A549 (cell line): Measurements from ENCODE around the gene ZNF710. TPM values are rescaled to one million over a fixed set of nuclear protein-coding genes. Genes with fewer than 3 reads are reported as not detected.
A peak's percentile ranks its signal among the peaks of the same experiment; 100 is the strongest.

ENCODE experiments used
- ATAC-seq, 2 experiments: fragments of 200-7000 bp in 1 of 2; fragments of >200 bp in 1 of 2; cut with Nextera tagmentation in 1 of 2; cut with Tn5 transposase in 1 of 2; 3 replicates each; pipeline versions ENCODE4 v1.8.0 to v1.9.1; 2018 to 2020; ENCODE audit warnings: mild to moderate bottlenecking in 1 of 2, moderate library complexity in 1 of 2
- CTCF ChIA-PET: fragments of 300-600 bp; sonication (Branson Sonifier 250); formaldehyde crosslinking; extraction: SDS; loops from one replicate; lab custom pipeline; 2021; ENCODE audit warnings: antibody characterized with exemption, inconsistent platforms; lab: Yijun Ruan, JAX
- POLR2A ChIA-PET: fragments of 350-600 bp; formaldehyde crosslinking; extraction: SDS; loops from one replicate; lab custom pipeline; 2021; ENCODE audit warnings: antibody characterized with exemption, inconsistent platforms; lab: Yijun Ruan, JAX
- DNase-seq, 2 experiments: peaks; one replicate each; pipeline versions ENCODE4 v3.0.0 to v3.0.0-alpha.2; 2011 to 2016; ENCODE audit warnings: low read depth in 1 of 2, low spot score in 1 of 2
- FAIRE-seq: peaks from 2 replicates; lab custom pipeline; 2011; peaks lifted over from hg19 to GRCh38; lab: Jason Lieb, UNC
- H3K27ac ChIP-seq, 2 experiments: fragments of >200 bp; sonication (Bioruptor Twin); formaldehyde crosslinking; 3 replicates each; pipeline ENCODE4 v1.5.1; 2016 to 2017
- H3K4me1 ChIP-seq: fragments of >200 bp; sonication (Bioruptor Twin); formaldehyde crosslinking; 3 replicates; pipeline ENCODE4 v1.6.1; 2016
- H3K4me2 ChIP-seq: fragments of >200 bp; sonication (Bioruptor Twin); formaldehyde crosslinking; 3 replicates; pipeline ENCODE4 v1.6.1; 2016
- H3K4me3 ChIP-seq: fragments of >200 bp; sonication (Bioruptor Twin); formaldehyde crosslinking; 3 replicates; pipeline ENCODE4 v1.5.1; 2016
- H3K9me3 ChIP-seq: fragments of >200 bp; sonication (Bioruptor Twin); formaldehyde crosslinking; 3 replicates; pipeline ENCODE4 v1.6.1; 2016
- BCL3 ChIP-seq: fragments of >200 bp; sonication (Bioruptor Twin); formaldehyde crosslinking; IDR thresholded peaks from 3 replicates; pipeline ENCODE4 v1.6.1; 2016
- CHD2 ChIP-seq: fragments of 150-350 bp; IDR thresholded peaks from 2 replicates; pipeline ENCODE4 v1.6.1; 2014; ENCODE audit warnings: low read length; ENCODE audit not compliant: partially characterized antibody
- E2F6 ChIP-seq: IDR thresholded peaks from 2 replicates; pipeline ENCODE4 v1.6.1; 2012; ENCODE audit warnings: low read depth, borderline replicate concordance
- EHMT2 ChIP-seq: fragments of 200-600 bp; sonication (generic); IDR thresholded peaks from 2 replicates; pipeline ENCODE4 v1.6.1; 2016; ENCODE audit warnings: antibody characterized with exemption, low read depth, mild to moderate bottlenecking, moderate library complexity
- ELK1 ChIP-seq: fragments of 150-350 bp; IDR thresholded peaks from 2 replicates; pipeline ENCODE4 v1.6.1; 2014; ENCODE audit warnings: low read depth, mild to moderate bottlenecking, low read length
- ESRRA ChIP-seq: fragments of 150-350 bp; IDR thresholded peaks from 2 replicates; pipeline ENCODE4 v1.6.1; 2014; ENCODE audit warnings: mild to moderate bottlenecking, low read length, borderline replicate concordance
- FOSB ChIP-seq: fragments of 250-450 bp; sonication (Bioruptor Pico); IDR thresholded peaks from 2 replicates; pipeline ENCODE4 v1.5.0; 2020; ENCODE audit warnings: mild to moderate bottlenecking, moderate library complexity
- HDAC2 ChIP-seq: fragments of 200-600 bp; sonication (generic); IDR thresholded peaks from 2 replicates; pipeline ENCODE4 v1.6.1; 2016
- HES2 ChIP-seq: fragments of >200 bp; sonication (Bioruptor Twin); formaldehyde crosslinking; IDR thresholded peaks from 2 replicates; pipeline ENCODE4 v1.6.1; 2016
- HMGXB4 ChIP-seq: fragments of 250-450 bp; sonication (Bioruptor Pico); IDR thresholded peaks from 2 replicates; pipeline ENCODE4 v1.5.0; 2021; ENCODE audit warnings: mild to moderate bottlenecking, moderate library complexity, borderline replicate concordance
- JUN ChIP-seq, 2 experiments: fragments of >200 bp; sonication (Bioruptor Twin); formaldehyde crosslinking; IDR thresholded peaks; 2 replicates in 1 of 2; 3 replicates in 1 of 2; pipeline ENCODE4 v1.6.1; 2016 to 2017
- MAX ChIP-seq: IDR thresholded peaks from 2 replicates; pipeline ENCODE4 v1.6.1; 2012
- MYC ChIP-seq: IDR thresholded peaks from 2 replicates; pipeline ENCODE4 v1.6.1; 2012; ENCODE audit warnings: mild to moderate bottlenecking, inconsistent platforms, low read length, improper control_type of control experiment, borderline replicate concordance
- PBX3 ChIP-seq: IDR thresholded peaks from 2 replicates; pipeline ENCODE4 v1.6.1; 2012
- PHF8 ChIP-seq: fragments of 200-600 bp; sonication (generic); IDR thresholded peaks from 2 replicates; pipeline ENCODE4 v1.6.1; 2016; ENCODE audit warnings: low read depth, mild to moderate bottlenecking, antibody characterized with exemption, moderate library complexity, borderline replicate concordance
- POLR2A ChIP-seq: IDR thresholded peaks from 2 replicates; pipeline ENCODE4 v1.6.1; 2012; ENCODE audit warnings: mild to moderate bottlenecking, low read length
- POLR2AphosphoS2 ChIP-seq: conservative IDR thresholded peaks from 2 replicates; pipeline ENCODE4 v1.6.1; 2012; ENCODE audit warnings: low read length, improper control_type of control experiment, inconsistent platforms
- SREBF2 ChIP-seq: fragments of 450-650 bp; IDR thresholded peaks from 2 replicates; pipeline ENCODE4 v1.6.1; 2014; ENCODE audit warnings: mild to moderate bottlenecking, moderate library complexity
- TFCP2L1 ChIP-seq: fragments of 250-450 bp; sonication (Bioruptor Pico); IDR thresholded peaks from 2 replicates; pipeline ENCODE4 v1.5.0; 2021; ENCODE audit warnings: mild to moderate bottlenecking
- WGBS: methylation state at CpG from one replicate; pipeline ENCODE4 v1.1.6; 2017; ENCODE audit errors: missing lambda C conversion rate; 5-methylcytosine and 5-hydroxymethylcytosine counted together
- polyA plus RNA-seq, 4 experiments: library from polyadenylated mRNA; depleted of rRNA in 3 of 4; stranded (reverse); fragments of >200 nt; fragmentation: RNase III in 1 of 4; extraction: RNeasy Plus Mini Kit Qiagen cat#74134 plus additional on column Dnase treatment in 1 of 4; gene quantifications; 2 replicates in 3 of 4; 3 replicates in 1 of 4; pipeline ENCODE4 v1.2.3, GENCODE V29; 2011 to 2017

Gene ZNF710
- polyA plus RNA-seq, 2 of the 4 experiments (the other 2 are of a cell fraction) = 2.6 to 7.8 TPM

- Histone ChIP-seq H3K9me3 (no peaks in the 10 kb centered on the region), H3K27ac (peak overlapping the region; percentile 93 to 97), H3K4me3 (peak overlapping the region; percentile 85), H3K4me2 (peak overlapping the region; percentile 80), H3K4me1 (peaks cover 66% of the 10 kb centered on the region)
- ATAC-seq (peak; percentile 11 to 37), DNase-seq (peak; percentile 67 to 75), FAIRE-seq (no peak)
- WGBS = 1% methylated on average over 37 of the region's 89 CpGs
- CTCF ChIA-PET = interaction anchor here (0.7 to 4.6 kb wide), 3 partner anchors 70 to 232 kb away, joined by 3 to 31 read pairs (median 3); partner anchors contain the start of genes CIB1 and GDPGP1
- POLR2A ChIA-PET = interaction anchor here (1.0 kb wide), 1 partner anchor 15 kb away, joined by 3 read pairs; no protein-coding TSS in a partner anchor
- TF ChIP-seq PBX3 = 0 out of 2 replicates have a peak, but pooled peaks have one; percentile 35
- TF ChIP-seq BCL3 = 0 out of 3 replicates have a peak, but pooled peaks have one; percentile 1
- TF ChIP-seq MAX = peak; percentile 72
- TF ChIP-seq E2F6 = 0 out of 2 replicates have a peak, but pooled peaks have one; percentile 31
- 0 out of 2 replicates have a peak, but pooled peaks have one; percentile 77 for TF ChIP-seq MYC
- no peak for TF ChIP-seq EHMT2
- peak in 1 of 2 experiments; percentile 68; a peak in 2 of 5 replicates for TF ChIP-seq JUN (IDR thresholded peaks at IDR 0.05)
- no peak for TF ChIP-seq CHD2
- TF ChIP-seq ELK1 = no peak
- no peak for TF ChIP-seq HMGXB4 (CRISPR knock-in tag)
- peak; percentile 60 for TF ChIP-seq PHF8
- TF ChIP-seq HDAC2 = no peak
- TF ChIP-seq FOSB = no peak
Measured at GRCh38 chr15:90001683-90002427, 731 bp downstream of the ZNF710 start.

- no peaks in the 10 kb centered on the region for H3K9me3 ChIP-seq
- H3K27ac ChIP-seq = peak overlapping the region; percentile 93 to 97
- POLR2A ChIA-PET = interaction anchor here (1.0 kb wide), 1 partner anchor 14 kb away, joined by 3 read pairs; no protein-coding TSS in a partner anchor
- H3K4me2 ChIP-seq = peak overlapping the region; percentile 80
- CTCF ChIA-PET = interaction anchor here (0.7 to 4.6 kb wide), 4 partner anchors 15 to 232 kb away, joined by 3 to 31 read pairs (median 6); partner anchors contain the start of genes CIB1 and GDPGP1
- 10% methylated on average over 24 of the region's 27 CpGs for WGBS
- no peak for FAIRE-seq
- peaks cover 66% of the 10 kb centered on the region for H3K4me1 ChIP-seq
- peak; percentile 21 to 32; a peak in 4 of 6 replicates for ATAC-seq
- no peak for TF ChIP-seq ESRRA
- no peak for TF ChIP-seq POLR2AphosphoS2
- no peak for TF ChIP-seq HES2
- TF ChIP-seq TFCP2L1 (CRISPR knock-in tag) = no peak
- no peak for TF ChIP-seq FOSB
- TF ChIP-seq POLR2A = no peak
- TF ChIP-seq HMGXB4 (CRISPR knock-in tag) = no peak
- no peak for TF ChIP-seq SREBF2
- peak overlapping the region; percentile 85 for H3K4me3 ChIP-seq
- DNase-seq = peak; percentile 56 to 71
Measured at GRCh38 chr15:90002428-90002844, 1.3 kb downstream of the ZNF710 start.
